HG03457 (cell line): ENCODE results near the gene PPP2R2B.
"Not testable (repeated sequence)": the region's sequence is repeated elsewhere in the genome, so short reads cannot be mapped to it uniquely, and the experiment has no call there.

Source experiments
- ATAC-seq: cut with Tn5 transposase; IDR thresholded peaks from one replicate; pipeline ENCODE4 v1.9.1; 2021; ENCODE audit warnings: moderate number of reproducible peaks; ENCODE audit not compliant: unreplicated experiment

Gene PPP2R2B

GRCh38 chr5:146751781-146752401 lies 126.7 kb downstream of the PPP2R2B start:
- ATAC-seq, result peak; percentile 100

- ATAC-seq, result no peak
These were observed 127.5 kb downstream of the PPP2R2B start for GRCh38 chr5:146751054-146751453.

GRCh38 chr5:146748533-146748932 lies 130.0 kb downstream of the PPP2R2B start:
- no peak for ATAC-seq

- ATAC-seq, result no peak
These were observed 132.5 kb downstream of the PPP2R2B start for GRCh38 chr5:146745931-146746577.

- no peak for ATAC-seq
These were observed 134.3 kb downstream of the PPP2R2B start for GRCh38 chr5:146744068-146744745.

GRCh38 chr5:146734936-146735577 lies 143.5 kb downstream of the PPP2R2B start:
- no peak for ATAC-seq

- ATAC-seq, result no peak
These were observed 145.6 kb downstream of the PPP2R2B start for GRCh38 chr5:146732962-146733361.

- ATAC-seq, result no peak
These were observed 146.5 kb downstream of the PPP2R2B start for GRCh38 chr5:146731909-146732659.

- not testable (repeated sequence) for ATAC-seq
These were observed 149.8 kb downstream of the PPP2R2B start for GRCh38 chr5:146728746-146729145.

- no peak for ATAC-seq
These were observed 151.7 kb downstream of the PPP2R2B start for GRCh38 chr5:146726891-146727290.

- ATAC-seq, result no peak
These were observed 152.5 kb downstream of the PPP2R2B start for GRCh38 chr5:146726020-146726419.

GRCh38 chr5:146725025-146725424 lies 153.5 kb downstream of the PPP2R2B start:
- ATAC-seq, result no peak

GRCh38 chr5:146722361-146722779 lies 156.2 kb downstream of the PPP2R2B start:
- no peak for ATAC-seq

GRCh38 chr5:146721073-146721815 lies 157.3 kb downstream of the PPP2R2B start:
- ATAC-seq, result no peak

- ATAC-seq, result no peak
These were observed 158.4 kb downstream of the PPP2R2B start for GRCh38 chr5:146720107-146720506.

GRCh38 chr5:146719179-146719578 lies 159.4 kb downstream of the PPP2R2B start:
- ATAC-seq, result no peak

- ATAC-seq, result no peak
These were observed 159.9 kb downstream of the PPP2R2B start for GRCh38 chr5:146718609-146719008.

GRCh38 chr5:146717951-146718350 lies 160.6 kb downstream of the PPP2R2B start:
- ATAC-seq, result no peak

GRCh38 chr5:146716636-146717035 lies 161.9 kb downstream of the PPP2R2B start:
- ATAC-seq, result no peak

GRCh38 chr5:146710348-146710747 lies 168.2 kb downstream of the PPP2R2B start:
- ATAC-seq, result no peak
